ENCODE results near the gene MEDAG.
"Not testable (repeated sequence)": the region's sequence is repeated elsewhere in the genome, so short reads cannot be mapped to it uniquely, and the experiment has no call there.

The MEDAG gene

DNA sequence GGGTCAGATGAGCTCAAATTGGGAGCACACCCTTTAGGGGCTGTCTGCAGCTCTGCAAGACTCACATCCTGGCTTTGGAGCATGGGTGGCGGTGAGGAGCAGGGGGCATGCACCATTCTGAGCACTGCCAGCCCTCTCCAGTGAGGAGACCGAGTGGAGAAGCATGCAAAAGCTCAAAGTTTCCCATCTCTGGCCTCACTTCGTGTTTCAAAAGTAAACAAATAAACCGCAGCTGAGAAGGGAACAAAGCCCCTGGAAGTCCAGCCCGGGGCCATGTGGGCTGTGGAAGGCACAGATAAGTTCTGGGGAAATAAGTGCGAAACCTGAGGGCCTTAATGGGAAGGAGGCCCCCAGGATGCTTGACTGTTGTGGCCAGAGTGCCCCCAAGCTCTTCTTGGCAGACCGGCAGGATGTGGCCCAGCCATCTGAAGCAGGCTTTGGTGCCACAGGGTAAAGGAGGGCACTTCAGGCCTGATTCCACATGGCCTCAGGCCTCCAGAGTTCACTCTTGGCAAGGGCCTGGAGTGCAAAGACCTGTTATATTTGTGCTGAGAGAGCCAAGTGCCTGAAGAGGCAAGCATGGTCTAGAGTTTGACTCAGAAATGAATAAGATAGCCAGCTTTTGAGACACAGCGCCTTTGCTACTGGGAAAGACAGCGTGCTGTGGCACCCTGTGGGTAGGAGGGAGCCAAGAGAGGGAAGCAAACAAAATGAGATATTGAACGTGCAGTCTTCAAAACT lies 1.2 kb downstream of the MEDAG start:
- DNase-seq (ENCODE audit: low read depth) = no peak

DNA sequence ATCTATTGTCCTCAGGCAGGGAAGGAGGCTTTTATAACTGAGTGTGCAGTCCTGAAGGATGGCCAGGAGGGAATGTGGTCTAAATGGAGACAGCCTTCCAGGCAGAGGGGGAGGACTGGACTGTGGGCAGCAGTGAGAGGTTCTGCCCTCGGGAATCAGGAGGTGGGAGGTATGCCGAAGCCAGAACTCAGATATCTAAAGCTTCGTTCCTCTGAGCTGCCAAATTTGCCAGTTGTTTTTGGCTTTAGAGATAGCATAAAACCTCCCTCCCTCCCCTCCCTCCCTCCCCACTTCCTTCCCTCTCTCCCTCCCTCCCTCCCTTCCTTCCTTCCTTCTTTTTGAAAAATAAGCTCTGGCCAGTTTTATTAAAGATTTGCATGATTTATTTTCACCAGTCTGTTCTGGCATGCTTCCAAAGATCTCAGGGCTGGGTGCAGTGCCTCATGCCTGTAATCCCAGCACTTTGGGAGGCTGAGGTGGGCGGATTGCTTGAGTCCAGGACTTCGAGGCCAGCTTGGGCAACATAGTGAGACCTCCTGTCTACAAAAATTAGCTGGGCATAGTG lies 2.4 kb downstream of the MEDAG start:
- DNase-seq (ENCODE audit: low read depth) = no peak

DNA sequence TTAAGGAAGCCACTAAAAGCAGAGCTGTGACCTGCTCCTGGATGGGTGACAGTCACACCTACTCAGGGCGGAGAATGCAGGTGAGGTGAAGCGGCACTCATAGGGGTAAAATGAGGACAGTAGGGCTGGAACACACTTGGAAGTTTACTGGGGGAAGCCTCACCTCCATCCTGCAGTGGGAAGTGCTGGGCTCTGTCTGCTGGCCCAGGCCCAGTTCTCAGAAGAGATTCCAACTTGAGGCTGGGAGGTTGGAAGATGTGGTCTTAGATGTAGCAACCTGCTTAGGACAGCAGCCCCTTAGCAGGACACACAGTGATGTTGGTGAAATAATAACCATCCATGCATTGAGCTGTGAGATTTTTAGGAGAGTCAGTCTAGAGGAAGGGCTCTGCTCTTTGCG lies 4.6 kb downstream of the MEDAG start:
- DNase-seq (ENCODE audit: low read depth) = no peak

DNA sequence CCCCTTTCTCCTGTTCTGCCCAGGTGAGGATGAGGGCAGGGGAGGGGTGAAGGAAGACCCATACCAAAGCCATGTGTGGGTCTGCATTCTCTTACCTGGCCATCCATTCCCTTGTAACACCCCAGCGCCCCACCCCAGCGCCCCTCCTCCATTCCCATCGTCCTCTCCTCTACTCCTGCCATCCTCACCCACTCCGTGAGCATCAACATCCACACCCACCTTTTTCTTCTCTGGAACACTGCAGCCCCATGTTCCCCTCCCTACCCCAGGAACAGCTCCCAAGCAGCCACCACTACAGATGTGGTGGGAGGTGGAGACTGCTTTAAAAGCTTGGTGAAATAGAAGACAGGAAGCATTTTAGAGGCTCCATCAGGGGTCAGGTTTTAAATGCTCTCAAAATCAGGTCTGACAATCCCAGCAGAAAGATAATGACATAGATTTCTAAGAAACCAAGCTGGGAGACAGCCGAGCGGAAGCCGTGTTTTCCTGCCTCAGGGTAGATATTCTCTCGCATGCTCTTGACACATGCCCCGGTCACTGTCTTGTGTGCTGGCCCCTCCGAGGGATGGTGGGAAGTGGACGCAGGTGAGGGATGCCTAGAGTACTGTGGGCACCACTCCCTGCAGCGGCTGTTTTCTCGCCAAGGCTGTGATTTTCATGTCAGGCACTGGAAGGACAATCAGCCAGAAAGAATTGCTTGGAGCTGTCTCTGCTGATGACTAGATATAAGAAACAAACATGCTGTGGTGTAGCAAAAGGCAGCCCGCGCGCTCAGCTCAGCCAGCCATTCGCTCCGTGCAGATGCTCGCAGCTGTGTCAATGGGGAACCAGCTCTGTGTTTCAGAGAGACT lies 9.8 kb downstream of the MEDAG start:
- no peak for DNase-seq (ENCODE audit: low read depth)

DNA sequence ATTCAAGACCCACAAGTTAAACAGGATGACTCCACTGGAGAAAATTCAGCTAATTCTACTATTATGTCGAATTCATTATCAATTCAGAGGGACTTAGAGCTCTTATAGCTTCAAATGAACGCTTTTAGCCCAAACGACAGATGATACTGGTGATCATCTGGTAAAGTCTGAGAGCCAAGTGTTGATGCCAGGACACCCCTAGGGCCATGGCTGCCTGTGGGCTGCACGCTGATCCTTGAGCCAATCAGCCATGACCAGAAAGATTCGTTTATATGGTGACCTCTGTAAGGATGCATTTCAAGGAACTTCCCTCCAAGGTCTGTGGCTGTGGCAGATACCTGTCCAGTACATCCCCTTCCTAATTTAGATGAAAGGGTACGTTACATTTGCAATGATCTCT lies 10.9 kb downstream of the MEDAG start:
- no peak for DNase-seq (ENCODE audit: low read depth)

DNA sequence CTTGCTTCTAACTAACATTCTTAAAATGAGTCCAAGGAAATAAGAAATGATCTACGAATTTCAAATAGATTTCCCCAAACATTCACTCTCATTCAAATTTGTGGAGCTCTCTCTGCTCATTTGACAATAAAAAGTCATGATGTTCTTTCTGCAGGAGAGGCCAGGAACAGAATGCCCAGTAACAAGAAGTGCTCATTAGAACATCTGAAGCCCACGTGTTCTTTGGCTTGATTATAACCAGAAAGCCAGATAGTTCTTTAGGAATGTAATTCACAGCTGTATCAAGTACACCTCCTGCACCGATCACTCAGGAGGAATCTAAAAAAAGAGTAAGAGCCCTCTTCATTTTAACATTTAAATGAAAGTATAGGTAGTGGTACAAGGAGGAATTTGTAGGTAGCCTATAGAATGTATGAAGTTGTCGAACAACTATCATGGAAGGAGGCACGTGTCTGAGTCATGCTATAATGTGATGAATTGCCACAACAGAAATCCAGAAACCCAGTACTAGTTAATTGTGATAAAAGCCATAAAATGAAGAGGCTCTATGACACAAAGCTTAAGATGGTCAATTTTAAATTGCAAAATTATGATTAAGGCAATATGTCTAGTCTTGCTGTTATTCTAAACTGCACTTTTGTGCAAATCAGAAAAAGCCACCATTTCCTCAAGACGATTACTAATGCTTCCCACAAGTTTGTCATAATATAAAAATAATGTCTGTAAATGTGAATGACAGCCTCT lies 12.8 kb downstream of the MEDAG start:
- DNase-seq (ENCODE audit: low read depth) = no peak

DNA sequence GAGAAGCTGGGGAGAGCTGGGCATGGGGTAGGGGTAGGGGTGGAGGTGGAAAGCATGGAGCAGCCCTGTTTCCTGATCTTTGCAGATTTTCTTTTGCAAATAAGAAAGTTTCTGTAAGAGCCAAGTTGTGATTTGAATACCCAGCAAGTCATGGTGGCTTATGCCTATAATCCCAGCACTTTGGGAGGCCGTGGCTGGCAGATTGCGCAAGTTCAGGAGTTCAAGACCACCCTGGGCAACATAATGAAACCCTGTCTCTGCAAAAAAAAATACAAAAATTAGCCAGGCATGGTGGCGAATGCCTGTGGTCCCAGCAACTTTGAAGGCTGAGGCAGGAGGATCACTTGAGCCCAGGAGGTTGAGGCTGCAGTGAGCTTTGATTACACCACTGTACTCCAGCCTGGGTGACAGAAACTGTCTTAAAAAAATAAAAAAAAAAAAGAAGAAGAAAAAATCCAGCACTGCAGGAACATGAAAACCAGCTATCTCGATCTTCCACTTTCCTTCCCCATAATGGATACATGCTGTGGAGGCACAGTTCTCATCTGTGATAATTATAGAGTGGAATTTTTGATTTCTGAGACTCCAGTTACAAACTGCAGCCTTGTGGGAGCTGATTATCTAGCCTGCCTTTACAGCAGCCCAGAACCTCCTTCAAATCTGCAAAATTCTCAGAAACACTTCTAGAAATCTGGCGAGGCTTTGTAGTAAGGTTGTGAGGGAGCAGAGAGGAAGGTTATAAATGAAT lies 14.3 kb downstream of the MEDAG start:
- DNase-seq (ENCODE audit: low read depth) = no peak

DNA sequence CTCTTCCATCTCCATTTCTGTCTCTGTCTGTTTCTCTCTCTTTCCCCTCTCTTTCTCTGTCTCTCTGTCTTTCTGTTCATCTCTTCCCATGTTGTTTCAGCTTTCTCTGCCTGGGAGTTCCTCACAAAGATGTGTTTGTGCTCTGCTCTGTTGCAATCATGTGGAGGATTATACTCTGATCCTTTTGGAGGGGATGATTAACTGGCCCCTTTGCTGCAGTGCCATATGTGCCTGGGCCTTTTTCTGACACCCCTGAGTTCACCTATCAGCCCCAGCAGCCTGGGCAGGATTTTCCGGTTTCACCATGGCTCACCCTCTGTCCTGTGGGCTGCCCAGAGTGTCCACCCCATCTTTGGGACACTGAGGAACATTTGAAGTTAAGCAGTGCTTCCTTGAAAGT lies 17.3 kb downstream of the MEDAG start:
- no peak for DNase-seq (ENCODE audit: low read depth)

DNA sequence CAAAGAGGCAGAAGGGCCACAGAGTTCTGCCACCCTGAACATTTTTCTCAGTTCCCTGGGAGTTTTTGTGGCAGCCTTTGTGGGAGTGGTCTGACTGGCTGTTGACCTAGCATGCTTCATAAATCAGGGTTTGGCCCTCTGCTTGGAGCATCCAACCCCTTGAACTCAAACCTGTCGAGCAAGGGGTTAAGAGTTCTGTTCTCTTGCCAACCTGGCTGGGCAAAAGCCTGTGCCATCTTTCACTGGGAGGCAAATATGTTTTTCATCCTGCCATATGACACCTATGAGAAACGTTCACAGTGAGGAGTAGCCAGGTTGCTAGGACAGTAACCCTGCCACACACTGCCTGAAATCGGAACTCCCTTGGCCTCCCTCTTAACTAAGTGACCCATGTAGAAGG lies 18.6 kb downstream of the MEDAG start:
- DNase-seq (ENCODE audit: low read depth) = no peak

DNA sequence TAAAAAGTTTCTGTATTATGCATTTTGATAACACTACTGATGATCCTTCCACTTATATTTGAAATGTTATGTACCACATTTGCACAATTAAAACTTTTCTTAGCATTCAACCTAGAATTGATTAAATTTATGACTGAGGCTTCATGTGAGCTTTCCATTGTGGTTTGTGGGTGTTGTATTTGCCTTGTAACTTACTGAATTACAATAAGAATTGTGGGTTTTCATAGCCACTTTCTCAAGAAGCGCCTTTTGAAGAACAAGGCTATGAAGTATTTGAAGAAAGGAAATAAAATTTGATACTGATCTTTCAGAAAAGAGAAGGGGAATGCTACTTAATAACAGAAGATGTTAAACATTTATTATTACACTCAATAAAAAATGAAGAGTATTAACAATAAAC lies 19.4 kb downstream of the MEDAG start:
- no peak for DNase-seq (ENCODE audit: low read depth)

DNA sequence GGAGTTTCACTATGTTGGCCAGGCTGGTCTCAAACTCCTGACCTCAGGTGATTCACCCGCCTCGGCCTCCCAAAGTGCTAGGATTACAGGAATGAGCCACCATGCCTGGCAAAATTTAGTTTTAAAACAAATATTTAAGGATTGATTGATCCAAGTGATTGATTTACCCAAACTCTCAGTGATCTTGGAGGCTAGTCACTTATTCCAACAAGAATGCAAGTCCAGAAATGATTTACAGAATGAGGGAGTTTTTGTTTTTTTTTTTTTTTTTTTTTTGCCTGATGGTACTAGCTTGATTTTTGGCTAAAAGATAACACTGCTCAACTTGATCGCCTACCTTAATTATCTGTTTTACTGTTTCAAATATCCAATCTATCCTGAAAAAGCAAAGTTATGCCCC lies 20.7 kb downstream of the MEDAG start:
- no peak for DNase-seq (ENCODE audit: low read depth)

DNA sequence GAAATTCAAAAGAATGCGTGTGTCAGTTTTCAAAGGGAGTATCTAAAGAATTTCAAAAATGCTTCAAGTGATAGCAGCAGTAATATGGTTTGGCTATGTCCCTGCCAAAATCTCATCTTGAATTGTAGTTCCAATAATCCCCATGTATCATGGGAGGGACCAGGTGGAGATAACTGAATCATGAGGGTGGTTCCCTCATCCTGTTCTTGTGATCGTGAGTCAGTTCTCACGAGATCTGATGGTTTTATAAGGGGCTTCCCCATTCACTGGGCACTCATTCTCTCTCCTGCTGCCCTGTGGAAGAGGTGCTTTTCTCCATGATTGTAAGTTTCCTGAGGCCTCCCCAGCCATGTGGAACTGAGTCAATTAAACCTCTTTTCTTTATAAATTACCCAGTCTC lies 21.1 kb downstream of the MEDAG start:
- not testable (repeated sequence) for DNase-seq (ENCODE audit: low read depth)

DNA sequence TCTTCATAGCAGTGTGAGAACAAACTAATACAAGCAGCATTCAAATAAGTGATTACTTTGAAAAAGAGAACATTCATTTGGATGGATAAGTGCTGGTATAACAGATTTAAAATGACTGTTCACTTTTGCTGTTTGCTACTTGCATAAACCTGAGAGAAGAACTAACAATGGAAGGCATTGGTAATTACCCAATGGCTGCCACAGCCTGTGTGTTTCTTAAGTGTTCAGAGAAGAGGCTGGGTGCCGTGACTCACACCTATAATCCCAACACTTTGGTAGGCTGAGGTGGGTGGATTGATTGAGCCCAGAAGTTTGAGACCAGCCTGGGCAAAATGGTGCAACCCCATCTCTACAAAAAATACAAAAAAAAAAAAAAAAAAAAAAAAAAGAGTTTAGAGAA lies 21.5 kb downstream of the MEDAG start:
- no peak for DNase-seq (ENCODE audit: low read depth)

DNA sequence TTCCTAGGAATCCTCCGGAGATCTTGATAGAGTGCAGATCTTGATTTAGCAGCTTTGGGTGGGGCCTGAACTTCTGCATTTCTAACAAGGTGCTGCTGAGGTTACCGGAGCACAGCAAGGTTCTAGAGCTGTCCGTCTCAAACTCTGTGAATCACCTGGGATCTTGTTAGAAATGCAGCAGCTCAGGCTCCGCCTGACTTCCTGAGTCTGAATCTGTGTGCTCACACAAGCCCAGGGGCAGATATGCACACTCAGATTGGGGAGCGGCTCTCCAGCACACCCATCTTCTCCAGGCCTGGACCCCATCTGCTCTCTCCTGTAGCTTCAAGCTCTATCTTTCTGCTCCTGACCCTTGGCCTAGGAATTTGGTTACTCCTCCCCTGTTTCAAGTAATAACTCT lies 22.9 kb downstream of the MEDAG start:
- DNase-seq (ENCODE audit: low read depth) = no peak

DNA sequence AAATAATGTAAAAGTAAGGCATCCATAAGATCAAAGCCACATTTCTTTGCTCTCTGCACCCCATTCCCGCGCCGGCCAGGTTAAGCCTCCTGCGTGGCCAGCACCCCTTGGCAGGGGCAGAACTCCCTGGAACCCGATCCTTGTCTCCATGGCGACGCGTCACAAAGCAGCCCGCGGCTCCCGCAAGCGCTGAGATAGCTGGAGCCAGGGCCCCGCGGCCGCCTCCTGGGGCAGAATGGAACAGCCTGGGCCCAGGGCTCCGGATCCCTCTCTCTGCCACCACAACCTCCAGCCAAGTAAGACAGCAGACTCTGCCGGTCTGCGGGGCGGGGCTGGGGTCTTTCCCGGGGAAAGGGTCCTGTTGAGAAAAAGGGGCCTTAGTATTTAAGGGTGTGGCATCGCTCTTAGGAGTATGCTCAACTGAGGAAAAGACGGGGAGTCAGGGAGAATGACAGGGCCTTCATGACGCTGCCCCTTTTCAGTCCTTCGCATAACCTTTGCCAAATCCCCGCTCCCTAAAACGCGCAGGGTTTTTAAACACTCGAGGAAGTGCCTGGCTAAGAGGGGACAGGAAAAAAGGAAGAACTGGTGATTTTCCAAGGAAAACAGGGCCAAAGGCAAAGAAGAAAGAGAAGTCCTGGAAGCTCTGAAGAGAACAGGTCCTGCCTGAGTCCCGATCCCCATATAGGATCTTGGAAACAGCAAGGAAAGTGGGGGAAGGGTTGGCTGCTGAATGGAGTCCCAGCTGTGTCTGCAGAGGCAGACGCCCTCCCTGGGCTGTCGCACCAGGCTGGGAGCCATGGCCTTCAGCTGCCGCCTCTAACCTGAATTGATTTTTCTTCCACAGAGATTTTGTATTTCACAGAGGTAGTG lies 26.6 kb downstream of the MEDAG start, which contains the start of gene TEX26:
TSS of gene TEX26 (plus strand) at position 176 of the 873 bp plus-strand sequence. CDS start at position 236, 60 bp downstream.
- no peak for DNase-seq (ENCODE audit: low read depth)

DNA sequence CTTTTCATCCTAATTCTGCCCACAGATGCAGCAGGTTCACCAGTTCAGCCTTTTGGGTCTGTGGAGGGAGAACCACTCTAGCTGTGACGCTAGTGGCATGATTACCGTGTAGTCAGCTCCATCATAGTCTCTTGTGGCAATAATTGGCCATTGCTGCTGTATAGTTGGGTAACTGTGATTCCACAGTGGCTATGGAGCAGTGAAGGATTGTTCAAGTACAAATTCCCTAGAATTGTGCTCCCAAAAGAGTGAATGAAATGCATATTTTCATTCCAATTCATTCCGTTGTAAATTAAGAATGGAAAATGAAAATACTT lies 27.2 kb downstream of the MEDAG start:
- no peak for DNase-seq (ENCODE audit: low read depth)

DNA sequence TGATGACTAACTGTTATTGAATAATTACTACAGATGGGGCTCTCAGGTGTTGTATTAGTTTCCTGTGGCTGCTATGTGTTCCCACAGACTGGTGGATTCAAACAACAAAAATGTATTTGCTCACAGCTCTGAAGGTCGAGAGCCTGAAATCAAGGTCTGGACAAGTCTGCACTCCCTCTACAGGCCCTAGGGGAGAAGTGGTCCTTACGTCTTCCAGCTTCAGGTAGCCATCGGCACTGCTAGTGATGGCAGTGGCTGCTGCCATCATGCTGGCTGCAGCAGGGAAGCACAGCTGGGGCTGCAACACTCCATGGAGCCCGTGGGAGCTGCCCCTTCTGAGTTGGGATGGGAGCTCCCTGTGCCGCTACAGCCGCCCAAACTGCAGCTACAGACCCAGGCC lies 28.3 kb downstream of the MEDAG start:
- no peak for DNase-seq (ENCODE audit: low read depth)

DNA sequence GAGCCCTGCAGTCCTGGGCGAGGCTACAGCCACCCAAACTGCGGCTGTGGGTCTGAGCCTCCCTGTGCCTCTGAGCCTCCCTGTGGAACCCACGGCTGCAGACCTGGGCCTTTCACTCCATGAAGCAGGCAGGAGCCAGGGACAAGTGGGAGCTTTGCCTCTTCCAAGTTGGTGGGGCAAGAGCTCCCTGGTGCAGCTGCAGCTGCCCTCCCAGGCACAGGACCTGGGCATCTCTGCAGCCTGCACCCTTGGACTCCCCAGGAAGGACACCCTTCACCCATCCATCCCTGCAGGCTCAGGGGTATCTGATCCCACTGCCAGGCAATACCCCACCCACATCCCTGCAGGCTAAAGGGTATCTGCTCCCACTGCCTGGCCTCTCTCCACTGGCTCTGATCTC lies 28.7 kb downstream of the MEDAG start:
- DNase-seq (ENCODE audit: low read depth) = no peak

DNA sequence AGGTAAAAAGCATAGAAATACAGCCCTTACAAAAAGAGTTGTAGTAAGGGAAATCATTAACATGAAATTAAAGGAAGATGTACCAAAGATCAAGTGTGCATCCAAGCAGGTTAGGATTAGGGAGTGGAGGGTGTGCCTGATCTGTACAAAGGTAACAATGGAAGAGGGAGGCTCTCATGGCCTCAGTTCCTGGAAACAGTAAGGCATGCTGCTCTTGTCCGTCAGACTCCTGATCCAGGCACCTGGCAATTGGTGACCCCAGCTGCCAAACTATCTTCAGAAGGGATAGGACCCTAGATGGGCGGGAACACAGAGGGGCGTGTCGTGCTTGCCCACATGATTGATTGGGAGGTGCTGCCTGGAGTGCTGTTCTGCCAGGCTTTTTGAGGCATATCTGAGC lies 30.9 kb downstream of the MEDAG start:
- no peak for DNase-seq (ENCODE audit: low read depth)

DNA sequence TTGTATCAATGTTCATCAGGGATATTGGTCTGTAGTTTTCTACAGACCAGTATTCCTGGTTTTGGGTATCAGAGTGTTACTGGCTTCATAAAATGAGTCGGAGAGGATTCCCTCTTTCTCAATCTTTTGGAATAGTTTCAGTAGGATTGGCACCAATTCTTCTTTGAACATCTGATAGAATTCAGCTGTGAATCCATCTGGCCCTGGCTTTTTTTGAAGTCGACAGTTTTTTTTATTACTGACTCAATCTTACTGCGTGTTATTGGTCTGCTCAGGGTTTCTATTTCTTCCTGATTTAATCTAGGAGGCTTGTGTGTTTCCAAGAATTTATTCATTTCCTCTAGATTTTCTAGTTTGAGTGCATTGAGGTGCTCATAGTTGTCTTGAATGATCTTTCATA lies 37.8 kb downstream of the MEDAG start:
- no peak for DNase-seq (ENCODE audit: low read depth)
